Stimulated activated CD4-positive, alpha-beta T cell treated with anti-CD3 and anti-CD28 coated beads, Interleukin-4, amount 100 ng/mL, for 48 hours (primary cell): ENCODE results near the gene IQCN.

Experiments used
- DNase-seq, 2 donors: peaks; one replicate each; pipeline ENCODE4 v3.0.0-alpha.2; 2020; ENCODE audit warnings: low read depth in 2 of 2

Gene IQCN

GRCh38 chr19:18304458-18305310, 30.4 kb upstream of the IQCN start:
- peak; percentile 73 to 82 for DNase-seq

GRCh38 chr19:18304208-18304457, 29.9 kb upstream of the IQCN start:
- no peak for DNase-seq

- DNase-seq = no peak
Measured at GRCh38 chr19:18301718-18302111, 27.5 kb upstream of the IQCN start.

GRCh38 chr19:18300930-18301717, 26.9 kb upstream of the IQCN start:
- DNase-seq = no peak

- DNase-seq = no peak
Measured at GRCh38 chr19:18299654-18300053, 25.4 kb upstream of the IQCN start.

GRCh38 chr19:18298601-18299000, 24.3 kb upstream of the IQCN start:
- no peak for DNase-seq

- DNase-seq = no peak
Measured at GRCh38 chr19:18297308-18297707, 23.1 kb upstream of the IQCN start.

- no peak for DNase-seq
Measured at GRCh38 chr19:18295034-18295451, 20.8 kb upstream of the IQCN start.

- peak; percentile 89 to 90 for DNase-seq
Measured at GRCh38 chr19:18294467-18294864, 20.2 kb upstream of the IQCN start.

- DNase-seq = no peak
Measured at GRCh38 chr19:18293642-18294466, 19.6 kb upstream of the IQCN start.

GRCh38 chr19:18292810-18293641, 18.8 kb upstream of the IQCN start:
- DNase-seq = peak; percentile 48 to 60

GRCh38 chr19:18292462-18292809, 18.2 kb upstream of the IQCN start:
- peak in 1 of 2 donors; percentile 25 for DNase-seq

- peak; percentile 82 to 89 for DNase-seq
Measured at GRCh38 chr19:18291590-18292461, 17.6 kb upstream of the IQCN start.

GRCh38 chr19:18291019-18291524, 16.8 kb upstream of the IQCN start:
- no peak for DNase-seq

- peak; percentile 85 to 95 for DNase-seq
Measured at GRCh38 chr19:18290302-18291018, 16.2 kb upstream of the IQCN start.

- no peak for DNase-seq
Measured at GRCh38 chr19:18289471-18290301, 15.4 kb upstream of the IQCN start.

GRCh38 chr19:18287836-18288772, 13.9 kb upstream of the IQCN start:
- no peak for DNase-seq
